ENCODE measurements around the gene CYSLTR2. TPM values are rescaled to one million over a fixed set of nuclear protein-coding genes. Genes with fewer than 3 reads are reported as not detected.

The CYSLTR2 gene
- total and polyA plus RNA-seq, 2 donors (not counting 1 experiment from before 2014, with no cell fraction given), result 0.09 TPM; not detected in 1

- Mint-ChIP-seq H3K27me3 (peaks cover 36% of the 10 kb centered on the region), H3K9me3 (ENCODE audit: insufficient read depth) (peaks cover 3% of the 10 kb centered on the region), H3K4me3 (no peak overlapping the region), H3K27ac (no peak overlapping the region), H3K4me1 (peaks cover 2% of the 10 kb centered on the region)
- Histone ChIP-seq H3K36me3 (replicated peaks in 1 of 2; ENCODE audit: control extremely low read depth in 1 of 2, control insufficient read depth in 1 of 2, extremely low read depth in 1 of 2, insufficient read depth in 2 of 2, low read length in 1 of 2) (no peaks in the 10 kb centered on the region), H3K79me2 (ENCODE audit: control insufficient read depth, insufficient read depth, low read length) (no peaks in the 10 kb centered on the region), H4K20me1 (ENCODE audit: control insufficient read depth, insufficient read depth, low read length, poor library complexity, severe bottlenecking) (no peaks in the 10 kb centered on the region), H3K9me3 (ENCODE audit: control extremely low read depth in 1 of 3, control insufficient read depth in 2 of 3, insufficient read depth in 1 of 3, low read length in 2 of 3) (no peaks in the 10 kb centered on the region), H3K4me1 (ENCODE audit: control insufficient read depth in 2 of 2, insufficient read depth in 2 of 2, low read length in 2 of 2) (peaks cover 0 to 3% of the 10 kb centered on the region in 2 donors), H2AFZ (ENCODE audit: insufficient read depth, low read depth, low read length, poor library complexity, severe bottlenecking) (no peak overlapping the region), H3K4me3 (ENCODE audit: control extremely low read depth in 1 of 5, extremely low read depth in 1 of 5, insufficient read depth in 1 of 5, low read depth in 2 of 5, low read length in 4 of 5) (no peak overlapping the region), H3K27ac (ENCODE audit: low read length in 2 of 2) (no peak overlapping the region), H3K9ac (ENCODE audit: low read length) (no peak overlapping the region), H3K27me3 (replicated peaks in 1 of 4; ENCODE audit: control extremely low read depth in 1 of 4, control insufficient read depth in 3 of 4, insufficient read depth in 4 of 4, low read length in 3 of 4) (peaks cover 0 to 3% (median 0%) of the 10 kb centered on the region in 4 experiments), H3K4me2 (replicated peaks; ENCODE audit: low read depth, low read length, poor library complexity, severe bottlenecking) (no peak overlapping the region)
- POLR2A ChIA-PET, result no interaction called here
- no CpG with 5 or more reads among the region's 4 CpGs for WGBS (ENCODE audit: insufficient coverage)
- no peak for DNase-seq
- no peak for TF ChIP-seq CTCF (IDR thresholded peaks at IDR 0.05)
- TF ChIP-seq EZH2 (IDR thresholded peaks at IDR 0.05; ENCODE audit: borderline replicate concordance, insufficient read depth, low read depth, low read length, poor library complexity, severe bottlenecking), result no peak
- CTCF ChIA-PET, result no interaction called here
- ATAC-seq (ENCODE audit: low read depth), result no peak
- intact Hi-C loops (cut with micrococcal nuclease), result no loop called here
These were observed 73.7 kb downstream of the CYSLTR2 start for GRCh38 chr13:48727241-48728011.

- H4K20me1 ChIP-seq (ENCODE audit: control insufficient read depth, insufficient read depth, low read length, poor library complexity, severe bottlenecking), result no peaks in the 10 kb centered on the region
- Mint-ChIP-seq H3K27me3 (peaks cover 42% of the 10 kb centered on the region), H3K4me3 (no peak overlapping the region), H3K27ac (no peak overlapping the region), H3K4me1 (peaks cover 2% of the 10 kb centered on the region), H3K9me3 (ENCODE audit: insufficient read depth) (peaks cover 3% of the 10 kb centered on the region)
- ATAC-seq (ENCODE audit: low read depth) (no peak), DNase-seq (no peak)
- no peak overlapping the region for H3K4me3 ChIP-seq (ENCODE audit: control extremely low read depth in 1 of 5, extremely low read depth in 1 of 5, insufficient read depth in 1 of 5, low read depth in 2 of 5, low read length in 4 of 5)
- POLR2A ChIA-PET, result no interaction called here
- no peak overlapping the region for H3K27ac ChIP-seq (ENCODE audit: low read length in 2 of 2)
- TF ChIP-seq EZH2 (IDR thresholded peaks at IDR 0.05; ENCODE audit: borderline replicate concordance, insufficient read depth, low read depth, low read length, poor library complexity, severe bottlenecking) (no peak), CTCF (IDR thresholded peaks at IDR 0.05) (no peak)
- CTCF ChIA-PET, result no interaction called here
- H3K9ac ChIP-seq (ENCODE audit: low read length), result no peak overlapping the region
- H3K9me3 ChIP-seq (ENCODE audit: control extremely low read depth in 1 of 3, control insufficient read depth in 2 of 3, insufficient read depth in 1 of 3, low read length in 2 of 3), result no peaks in the 10 kb centered on the region
- 67% methylated on average over 1 of the region's 2 CpGs for WGBS (ENCODE audit: insufficient coverage)
- no peak overlapping the region for H2AFZ ChIP-seq (ENCODE audit: insufficient read depth, low read depth, low read length, poor library complexity, severe bottlenecking)
- intact Hi-C loops (cut with micrococcal nuclease), result no loop called here
- no peaks in the 10 kb centered on the region for H3K79me2 ChIP-seq (ENCODE audit: control insufficient read depth, insufficient read depth, low read length)
- H3K27me3 ChIP-seq (replicated peaks in 1 of 4; ENCODE audit: control extremely low read depth in 1 of 4, control insufficient read depth in 3 of 4, insufficient read depth in 4 of 4, low read length in 3 of 4), result peaks cover 0 to under 1% (median 0%) of the 10 kb centered on the region in 4 experiments
- H3K4me1 ChIP-seq (ENCODE audit: control insufficient read depth in 2 of 2, insufficient read depth in 2 of 2, low read length in 2 of 2), result peaks cover 0 to 3% of the 10 kb centered on the region in 2 donors
- no peak overlapping the region for H3K4me2 ChIP-seq (replicated peaks; ENCODE audit: low read depth, low read length, poor library complexity, severe bottlenecking)
- H3K36me3 ChIP-seq (replicated peaks in 1 of 2; ENCODE audit: control extremely low read depth in 1 of 2, control insufficient read depth in 1 of 2, extremely low read depth in 1 of 2, insufficient read depth in 2 of 2, low read length in 1 of 2), result no peaks in the 10 kb centered on the region
These were observed 74.5 kb downstream of the CYSLTR2 start for GRCh38 chr13:48728226-48728625.

Data from B cell (primary cell).